ENCODE data around the gene ARMC9.

DNA sequence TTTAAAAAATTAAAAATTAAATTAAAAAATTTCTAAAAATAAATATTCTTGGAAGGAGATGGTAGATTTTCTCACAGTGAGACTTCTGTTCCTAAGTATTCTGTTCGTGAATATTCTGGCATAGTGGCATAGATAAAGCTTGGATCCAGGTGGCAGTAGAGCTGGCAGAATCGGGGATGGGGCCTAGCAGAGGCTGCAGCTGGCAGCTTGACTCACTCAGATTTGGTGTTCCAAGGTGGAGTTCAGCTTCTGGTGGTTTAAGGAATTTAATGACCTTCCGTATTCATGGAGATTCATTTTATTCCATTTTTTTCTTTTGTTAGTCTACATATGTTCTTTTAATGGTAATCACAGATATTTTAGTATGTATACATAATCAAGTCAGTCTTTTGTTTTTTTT, 19.9 kb downstream of the ARMC9 start:
- TF ChIP-seq, protein P1, sequence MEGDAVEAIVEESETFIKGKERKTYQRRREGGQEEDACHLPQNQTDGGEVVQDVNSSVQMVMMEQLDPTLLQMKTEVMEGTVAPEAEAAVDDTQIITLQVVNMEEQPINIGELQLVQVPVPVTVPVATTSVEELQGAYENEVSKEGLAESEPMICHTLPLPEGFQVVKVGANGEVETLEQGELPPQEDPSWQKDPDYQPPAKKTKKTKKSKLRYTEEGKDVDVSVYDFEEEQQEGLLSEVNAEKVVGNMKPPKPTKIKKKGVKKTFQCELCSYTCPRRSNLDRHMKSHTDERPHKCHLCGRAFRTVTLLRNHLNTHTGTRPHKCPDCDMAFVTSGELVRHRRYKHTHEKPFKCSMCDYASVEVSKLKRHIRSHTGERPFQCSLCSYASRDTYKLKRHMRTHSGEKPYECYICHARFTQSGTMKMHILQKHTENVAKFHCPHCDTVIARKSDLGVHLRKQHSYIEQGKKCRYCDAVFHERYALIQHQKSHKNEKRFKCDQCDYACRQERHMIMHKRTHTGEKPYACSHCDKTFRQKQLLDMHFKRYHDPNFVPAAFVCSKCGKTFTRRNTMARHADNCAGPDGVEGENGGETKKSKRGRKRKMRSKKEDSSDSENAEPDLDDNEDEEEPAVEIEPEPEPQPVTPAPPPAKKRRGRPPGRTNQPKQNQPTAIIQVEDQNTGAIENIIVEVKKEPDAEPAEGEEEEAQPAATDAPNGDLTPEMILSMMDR (IDR thresholded peaks at IDR 0.05) = no peak
- TF ChIP-seq REST (IDR thresholded peaks at IDR 0.05; ENCODE audit: insufficient read depth in 1 of 2, low read depth in 2 of 2, low read length in 1 of 2) = no peak
